ENCODE data around the gene SPAG6. TPM values are rescaled to one million over a fixed set of nuclear protein-coding genes. Genes with fewer than 3 reads are reported as not detected.

SPAG6 gene
- total RNA-seq, 6 donors from 2014 or later = 0.74 to 44.1 (median 8.7) TPM

GRCh38 chr10:22453320-22453719 is 108.0 kb downstream of the SPAG6 start:
- 97 to 99% methylated on average over 8 of the region's 8 CpGs for WGBS, 2 donors
- no peak overlapping the region for H3K27ac ChIP-seq
- TF ChIP-seq EP300 (IDR thresholded peaks at IDR 0.05) (no peak), POLR2AphosphoS5 (IDR thresholded peaks at IDR 0.05) (no peak), POLR2A (IDR thresholded peaks at IDR 0.05) (no peak)
- TF ChIP-seq, protein P1, sequence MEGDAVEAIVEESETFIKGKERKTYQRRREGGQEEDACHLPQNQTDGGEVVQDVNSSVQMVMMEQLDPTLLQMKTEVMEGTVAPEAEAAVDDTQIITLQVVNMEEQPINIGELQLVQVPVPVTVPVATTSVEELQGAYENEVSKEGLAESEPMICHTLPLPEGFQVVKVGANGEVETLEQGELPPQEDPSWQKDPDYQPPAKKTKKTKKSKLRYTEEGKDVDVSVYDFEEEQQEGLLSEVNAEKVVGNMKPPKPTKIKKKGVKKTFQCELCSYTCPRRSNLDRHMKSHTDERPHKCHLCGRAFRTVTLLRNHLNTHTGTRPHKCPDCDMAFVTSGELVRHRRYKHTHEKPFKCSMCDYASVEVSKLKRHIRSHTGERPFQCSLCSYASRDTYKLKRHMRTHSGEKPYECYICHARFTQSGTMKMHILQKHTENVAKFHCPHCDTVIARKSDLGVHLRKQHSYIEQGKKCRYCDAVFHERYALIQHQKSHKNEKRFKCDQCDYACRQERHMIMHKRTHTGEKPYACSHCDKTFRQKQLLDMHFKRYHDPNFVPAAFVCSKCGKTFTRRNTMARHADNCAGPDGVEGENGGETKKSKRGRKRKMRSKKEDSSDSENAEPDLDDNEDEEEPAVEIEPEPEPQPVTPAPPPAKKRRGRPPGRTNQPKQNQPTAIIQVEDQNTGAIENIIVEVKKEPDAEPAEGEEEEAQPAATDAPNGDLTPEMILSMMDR (IDR thresholded peaks at IDR 0.05) = no peak
- ATAC-seq (ENCODE audit: low FRiP score in 2 of 2) = no peak
- DNase-seq = no peak
- no peaks in the 10 kb centered on the region for H3K27me3 ChIP-seq
- no peak overlapping the region for H3K4me3 ChIP-seq
- H3K4me1 ChIP-seq = no peaks in the 10 kb centered on the region
- no peaks in the 10 kb centered on the region for H3K9me3 ChIP-seq
- no peaks in the 10 kb centered on the region for H3K36me3 ChIP-seq

DNA sequence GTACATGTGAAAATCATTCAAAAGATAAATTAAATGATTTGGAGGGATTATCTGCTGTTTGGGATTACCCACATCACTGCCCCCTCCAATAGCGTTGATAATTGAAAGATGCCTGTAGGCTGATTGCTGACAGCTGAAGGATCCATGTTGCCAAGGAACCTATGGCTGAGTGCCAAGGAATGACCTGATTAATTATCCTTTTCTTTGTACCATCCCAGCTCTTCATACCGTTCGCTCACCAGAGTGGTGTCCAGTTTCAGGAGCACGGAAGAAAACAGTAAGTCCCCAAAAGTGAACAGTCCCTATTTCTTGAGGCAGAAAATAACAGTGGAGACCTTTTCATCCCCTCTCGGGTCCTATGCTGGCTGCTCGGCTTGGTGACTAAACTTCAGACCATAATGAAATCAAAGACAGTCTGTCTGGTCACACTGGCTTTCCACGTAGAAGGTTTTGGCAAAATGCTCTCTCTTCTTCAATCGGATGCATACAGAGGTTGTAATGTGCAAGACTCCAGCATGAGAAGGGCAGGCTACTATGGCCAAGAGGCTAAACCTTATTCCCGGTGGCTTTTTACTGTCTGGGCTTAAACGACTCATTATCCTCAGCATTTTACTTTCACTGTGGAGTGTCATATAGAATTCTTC is 108.8 kb downstream of the SPAG6 start:
- Histone ChIP-seq H3K27ac (no peak overlapping the region), H3K9me3 (no peaks in the 10 kb centered on the region), H3K4me1 (no peaks in the 10 kb centered on the region), H3K36me3 (no peaks in the 10 kb centered on the region), H3K4me3 (no peak overlapping the region), H3K27me3 (no peaks in the 10 kb centered on the region)
- TF ChIP-seq, protein P1 (IDR thresholded peaks at IDR 0.05) = no peak
- TF ChIP-seq POLR2AphosphoS5 (IDR thresholded peaks at IDR 0.05) (no peak), EP300 (IDR thresholded peaks at IDR 0.05) (no peak), POLR2A (IDR thresholded peaks at IDR 0.05) (no peak)
- ATAC-seq (ENCODE audit: low FRiP score in 2 of 2) (no peak), DNase-seq (no peak)
- 75 to 76% methylated on average over 10 of the region's 10 CpGs for WGBS, 2 donors

GRCh38 chr10:22454634-22455033 is 109.3 kb downstream of the SPAG6 start:
- ATAC-seq (ENCODE audit: low FRiP score in 2 of 2) (no peak), DNase-seq (no peak)
- WGBS, 2 donors = 55 to 63% methylated on average over 1 of the region's 1 CpG
- Histone ChIP-seq H3K4me1 (no peaks in the 10 kb centered on the region), H3K9me3 (no peaks in the 10 kb centered on the region), H3K27ac (no peak overlapping the region), H3K27me3 (no peaks in the 10 kb centered on the region), H3K4me3 (no peak overlapping the region), H3K36me3 (no peaks in the 10 kb centered on the region)
- TF ChIP-seq, protein P1 (IDR thresholded peaks at IDR 0.05) = no peak
- TF ChIP-seq POLR2AphosphoS5 (IDR thresholded peaks at IDR 0.05) (no peak), POLR2A (IDR thresholded peaks at IDR 0.05) (no peak), EP300 (IDR thresholded peaks at IDR 0.05) (no peak)

- Histone ChIP-seq H3K27ac (no peak overlapping the region), H3K4me1 (no peaks in the 10 kb centered on the region), H3K36me3 (no peaks in the 10 kb centered on the region), H3K27me3 (no peaks in the 10 kb centered on the region), H3K9me3 (no peaks in the 10 kb centered on the region), H3K4me3 (no peak overlapping the region)
- ATAC-seq (ENCODE audit: low FRiP score in 2 of 2) = no peak
- DNase-seq = no peak
- 87 to 90% methylated on average over 8 of the region's 8 CpGs for WGBS, 2 donors
- TF ChIP-seq, protein P1 (IDR thresholded peaks at IDR 0.05) = no peak
These were observed 110.0 kb downstream of the SPAG6 start for GRCh38 chr10:22455068-22455857.

Data from upper lobe of left lung (tissue), 6 donors.